H9 (cell line): ENCODE measurements around the gene NOL9. TPM values are rescaled to one million over a fixed set of nuclear protein-coding genes. Genes with fewer than 3 reads are reported as not detected.
"Not testable (repeated sequence)": the region's sequence is repeated elsewhere in the genome, so short reads cannot be mapped to it uniquely, and the experiment has no call there.

ENCODE experiments used
- DNase-seq: peaks from one replicate; pipeline ENCODE4 v3.0.0-alpha.2; 2017
- H2AFZ ChIP-seq: one replicate; pipeline ENCODE4 v1.6.1; 2013; ENCODE audit warnings: mild to moderate bottlenecking, low read length, control low read depth, moderate library complexity
- H2AK5ac ChIP-seq: 2 replicates; pipeline ENCODE4 v1.6.1; 2013; ENCODE audit warnings: low read length, control low read depth, mixed read lengths; ENCODE audit not compliant: insufficient read length
- H2BK120ac ChIP-seq: one replicate; pipeline ENCODE4 v1.6.1; 2013; ENCODE audit warnings: low read depth, mild to moderate bottlenecking, low read length, control low read depth, inconsistent platforms; ENCODE audit not compliant: poor library complexity, severe bottlenecking
- H2BK12ac ChIP-seq: 2 replicates; pipeline ENCODE4 v1.6.1; 2013; ENCODE audit warnings: low read length, control low read depth, mixed read lengths, low read depth; ENCODE audit not compliant: insufficient read length
- H2BK15ac ChIP-seq: 2 replicates; pipeline ENCODE4 v1.6.1; 2013; ENCODE audit warnings: low read depth, low read length, control low read depth
- H2BK20ac ChIP-seq: one replicate; pipeline ENCODE4 v1.6.1; 2013; ENCODE audit warnings: low read depth, mild to moderate bottlenecking, low read length, control low read depth, inconsistent platforms; ENCODE audit not compliant: poor library complexity, severe bottlenecking
- H2BK5ac ChIP-seq: 2 replicates; pipeline ENCODE4 v1.6.1; 2013; ENCODE audit warnings: low read length, control low read depth, mixed read lengths; ENCODE audit not compliant: insufficient read length
- H3K14ac ChIP-seq: 2 replicates; pipeline ENCODE4 v1.6.1; 2013; ENCODE audit warnings: low read length, control low read depth; ENCODE audit not compliant: insufficient read depth
- H3K18ac ChIP-seq: 2 replicates; pipeline ENCODE4 v1.6.1; 2013; ENCODE audit warnings: low read depth, mild to moderate bottlenecking, mixed read lengths, low read length, control low read depth; ENCODE audit not compliant: insufficient read length
- H3K23ac ChIP-seq: 2 replicates; pipeline ENCODE4 v1.6.1; 2013; ENCODE audit warnings: low read length, control low read depth, mixed read lengths, low read depth; ENCODE audit not compliant: insufficient read length
- H3K23me2 ChIP-seq: 2 replicates; pipeline ENCODE4 v1.6.1; 2013; ENCODE audit warnings: low read depth, mild to moderate bottlenecking, mixed read lengths, low read length, control low read depth; ENCODE audit not compliant: insufficient read length, poor library complexity, severe bottlenecking
- H3K27ac ChIP-seq: 2 replicates; pipeline ENCODE4 v1.5.1; 2013; ENCODE audit warnings: low read length, control low read depth, mixed read lengths, low read depth; ENCODE audit not compliant: insufficient read length
- H3K27me3 ChIP-seq: 2 replicates; pipeline ENCODE4 v1.6.1; 2013; ENCODE audit warnings: low read length, control low read depth, inconsistent platforms; ENCODE audit not compliant: insufficient read depth
- H3K4ac ChIP-seq: 2 replicates; pipeline ENCODE4 v1.6.1; 2013; ENCODE audit warnings: low read depth, mild to moderate bottlenecking, control low read depth, inconsistent platforms, low read length, moderate library complexity
- H3K4me1 ChIP-seq: 2 replicates; pipeline ENCODE4 v1.6.1; 2013; ENCODE audit warnings: low read length, control low read depth, inconsistent platforms; ENCODE audit not compliant: insufficient read depth
- H3K4me2 ChIP-seq: 2 replicates; pipeline ENCODE4 v1.6.1; 2013; ENCODE audit warnings: low read length, control low read depth, mixed read lengths; ENCODE audit not compliant: insufficient read length, insufficient read depth
- H3K56ac ChIP-seq: 2 replicates; pipeline ENCODE4 v1.6.1; 2013; ENCODE audit warnings: low read depth, mild to moderate bottlenecking, mixed read lengths, low read length, control low read depth; ENCODE audit not compliant: insufficient read length
- H3K79me1 ChIP-seq: 2 replicates; pipeline ENCODE4 v1.6.1; 2013; ENCODE audit warnings: low read depth, mild to moderate bottlenecking, moderate library complexity, low read length, control low read depth, inconsistent platforms; ENCODE audit not compliant: insufficient read depth, poor library complexity, severe bottlenecking
- H3K79me2 ChIP-seq: 2 replicates; pipeline ENCODE4 v1.6.1; 2013; ENCODE audit warnings: low read length, control low read depth, inconsistent platforms; ENCODE audit not compliant: insufficient read depth
- H3K9ac ChIP-seq: 2 replicates; pipeline ENCODE4 v1.6.1; 2013; ENCODE audit warnings: low read length, control low read depth, mixed read lengths; ENCODE audit not compliant: insufficient read length; ENCODE audit errors: extremely low read depth
- H3K9me3 ChIP-seq: one replicate; pipeline ENCODE4 v1.6.1; 2013; ENCODE audit warnings: low read depth, low read length, inconsistent platforms; ENCODE audit not compliant: control insufficient read depth
- H3T11ph ChIP-seq: one replicate; pipeline ENCODE4 v1.6.1; 2013; ENCODE audit warnings: mild to moderate bottlenecking, low read length, control low read depth, inconsistent platforms
- H4K20me1 ChIP-seq: one replicate; pipeline ENCODE4 v1.6.1; 2013; ENCODE audit not compliant: control insufficient read depth, insufficient read length, insufficient read depth
- H4K5ac ChIP-seq: 2 replicates; pipeline ENCODE4 v1.6.1; 2013; ENCODE audit warnings: low read depth, mild to moderate bottlenecking, mixed read lengths, low read length, control low read depth; ENCODE audit not compliant: insufficient read length
- H4K8ac ChIP-seq: replicated peaks from 2 replicates; pipeline ENCODE4 v1.6.1; 2013; ENCODE audit warnings: low read length, control low read depth, mixed read lengths, low read depth; ENCODE audit not compliant: insufficient read length
- H4K91ac ChIP-seq: 2 replicates; pipeline ENCODE4 v1.6.1; 2013; ENCODE audit warnings: low read depth, mild to moderate bottlenecking, moderate library complexity, mixed read lengths, low read length, control low read depth; ENCODE audit not compliant: insufficient read length
- H3K27ac Mint-ChIP-seq, 3 experiments: 2 replicates in 2 of 3; 3 replicates in 1 of 3; pipeline ENCODE4 v1.8.0; 2020 to 2021; ENCODE audit warnings: mixed read lengths in 3 of 3, mild to moderate bottlenecking in 1 of 3, moderate library complexity in 1 of 3
- H3K27me3 Mint-ChIP-seq: 2 replicates; pipeline ENCODE4 v1.8.0; 2021; ENCODE audit warnings: low read depth, mild to moderate bottlenecking, moderate library complexity, mixed read lengths
- H3K36me3 Mint-ChIP-seq, 3 experiments: 2 replicates in 2 of 3; 3 replicates in 1 of 3; pipeline ENCODE4 v1.8.0; 2020 to 2021; ENCODE audit warnings: low read depth in 3 of 3, mixed read lengths in 3 of 3; ENCODE audit not compliant: insufficient read depth in 1 of 3
- H3K4me1 Mint-ChIP-seq, 2 experiments: 2 replicates each; pipeline ENCODE4 v1.8.0; 2020; ENCODE audit warnings: mixed read lengths in 2 of 2
- H3K4me3 Mint-ChIP-seq, 2 experiments: 2 replicates in 1 of 2; 3 replicates in 1 of 2; pipeline ENCODE4 v1.8.0; 2020 to 2021; ENCODE audit warnings: mild to moderate bottlenecking in 2 of 2, mixed read lengths in 2 of 2, moderate library complexity in 1 of 2
- H3K9me3 Mint-ChIP-seq, 2 experiments: 2 replicates in 1 of 2; 3 replicates in 1 of 2; pipeline ENCODE4 v1.8.0; 2020; ENCODE audit warnings: mild to moderate bottlenecking in 2 of 2, mixed read lengths in 2 of 2, moderate library complexity in 1 of 2
- WGBS: extraction: QIAGEN DNeasy Blood & Tissue Kit; methylation state at CpG from one replicate; pipeline ENCODE4 v1.1.7; 2013; ENCODE audit warnings: missing lambda C conversion rate, low lambda C conversion rate, mixed read lengths; ENCODE audit not compliant: insufficient read length; ENCODE audit errors: extremely low coverage; 5-methylcytosine and 5-hydroxymethylcytosine counted together
- total RNA-seq: library from RNA; stranded (reverse); gene quantifications from 2 replicates; pipeline ENCODE4 v1.2.1, GENCODE V29; 2021
- TF ChIP-seq, protein P1 (sequence below): fragments of 200-600 bp; sonication (generic); conservative IDR thresholded peaks from 3 replicates; pipeline ENCODE4 v1.8.0; 2021; ENCODE audit warnings: antibody characterized with exemption, mild to moderate bottlenecking

Gene NOL9
- total RNA-seq, 1 experiment from 2014 or later = 50.4 TPM

DNA sequence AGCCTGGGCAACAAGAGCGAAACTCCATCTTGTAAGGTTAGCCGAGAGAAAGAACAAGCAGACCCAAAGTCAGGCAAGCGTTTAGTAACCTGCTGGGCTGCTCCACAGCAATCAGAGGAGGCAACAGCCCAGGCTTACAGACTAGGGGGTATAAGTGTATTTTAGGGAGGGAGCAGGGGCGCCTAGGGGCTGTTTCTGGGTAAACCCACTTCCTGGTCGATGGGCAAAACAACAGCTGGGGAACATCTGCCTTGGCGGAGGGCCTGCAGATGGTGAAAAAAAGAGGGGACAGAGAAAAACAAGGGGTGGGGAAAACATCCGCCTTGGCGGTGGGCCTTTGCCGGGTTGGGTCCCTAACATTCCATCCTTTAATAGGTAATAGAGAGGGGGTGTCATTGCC is 6.0 kb upstream of the NOL9 start:
- no peak overlapping the region for H3K23ac ChIP-seq
- H3K4ac ChIP-seq = no peak overlapping the region
- no peak overlapping the region for H3K18ac ChIP-seq
- H3K27ac Mint-ChIP-seq = no peak overlapping the region
- H4K8ac ChIP-seq = no peak overlapping the region
- no peaks in the 10 kb centered on the region for H3K9me3 ChIP-seq
- TF ChIP-seq, protein P1, sequence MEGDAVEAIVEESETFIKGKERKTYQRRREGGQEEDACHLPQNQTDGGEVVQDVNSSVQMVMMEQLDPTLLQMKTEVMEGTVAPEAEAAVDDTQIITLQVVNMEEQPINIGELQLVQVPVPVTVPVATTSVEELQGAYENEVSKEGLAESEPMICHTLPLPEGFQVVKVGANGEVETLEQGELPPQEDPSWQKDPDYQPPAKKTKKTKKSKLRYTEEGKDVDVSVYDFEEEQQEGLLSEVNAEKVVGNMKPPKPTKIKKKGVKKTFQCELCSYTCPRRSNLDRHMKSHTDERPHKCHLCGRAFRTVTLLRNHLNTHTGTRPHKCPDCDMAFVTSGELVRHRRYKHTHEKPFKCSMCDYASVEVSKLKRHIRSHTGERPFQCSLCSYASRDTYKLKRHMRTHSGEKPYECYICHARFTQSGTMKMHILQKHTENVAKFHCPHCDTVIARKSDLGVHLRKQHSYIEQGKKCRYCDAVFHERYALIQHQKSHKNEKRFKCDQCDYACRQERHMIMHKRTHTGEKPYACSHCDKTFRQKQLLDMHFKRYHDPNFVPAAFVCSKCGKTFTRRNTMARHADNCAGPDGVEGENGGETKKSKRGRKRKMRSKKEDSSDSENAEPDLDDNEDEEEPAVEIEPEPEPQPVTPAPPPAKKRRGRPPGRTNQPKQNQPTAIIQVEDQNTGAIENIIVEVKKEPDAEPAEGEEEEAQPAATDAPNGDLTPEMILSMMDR = no peak
- no peak overlapping the region for H2BK120ac ChIP-seq
- peaks cover 4% of the 10 kb centered on the region in 2 experiments; a peak in 3 of 5 replicates for H3K9me3 Mint-ChIP-seq
- H3T11ph ChIP-seq = no peak overlapping the region
- H3K56ac ChIP-seq = no peak overlapping the region
- WGBS = no CpG with 5 or more reads among the region's 9 CpGs
- H2BK15ac ChIP-seq = no peak overlapping the region
- H3K79me2 ChIP-seq = no peaks in the 10 kb centered on the region
- H3K36me3 Mint-ChIP-seq = peaks cover 0 to 4% (median 0%) of the 10 kb centered on the region in 3 experiments; a peak in 1 of 7 replicates
- H2AFZ ChIP-seq = no peak overlapping the region
- no peak overlapping the region for H3K4me2 ChIP-seq
- H2BK12ac ChIP-seq = no peak overlapping the region
- H4K5ac ChIP-seq = no peak overlapping the region
- no peak overlapping the region for H2AK5ac ChIP-seq
- H4K91ac ChIP-seq = no peak overlapping the region
- H2BK20ac ChIP-seq = no peak overlapping the region
- no peak overlapping the region for H2BK5ac ChIP-seq
- H4K20me1 ChIP-seq = no peaks in the 10 kb centered on the region
- H3K79me1 ChIP-seq = no peaks in the 10 kb centered on the region
- H3K4me3 Mint-ChIP-seq = no peak overlapping the region
- H3K27me3 ChIP-seq = no peaks in the 10 kb centered on the region
- H3K27ac ChIP-seq = no peak overlapping the region
- peaks cover 6% of the 10 kb centered on the region for H3K27me3 Mint-ChIP-seq
- H3K23me2 ChIP-seq = no peaks in the 10 kb centered on the region
- DNase-seq = no peak
- H3K4me1 Mint-ChIP-seq = no peaks in the 10 kb centered on the region; a peak in 1 of 4 replicates
- H3K9ac ChIP-seq = no peak overlapping the region
- H3K14ac ChIP-seq = no peak overlapping the region
- H3K4me1 ChIP-seq = no peaks in the 10 kb centered on the region

GRCh38 chr1:6559161-6559560 is 4.8 kb upstream of the NOL9 start:
- not testable (repeated sequence) for H3K4me1 Mint-ChIP-seq, H3K4me2 ChIP-seq, H3K9me3 ChIP-seq, H3T11ph ChIP-seq, H3K9ac ChIP-seq, H4K20me1 ChIP-seq, H3K79me1 ChIP-seq, H3K14ac ChIP-seq, H4K91ac ChIP-seq, H2AFZ ChIP-seq, H4K5ac ChIP-seq, H3K79me2 ChIP-seq, H3K27ac ChIP-seq, H3K18ac ChIP-seq, H3K27me3 ChIP-seq, H3K27me3 Mint-ChIP-seq, H3K56ac ChIP-seq, H3K4ac ChIP-seq, H3K4me3 Mint-ChIP-seq, H2BK12ac ChIP-seq, H2BK15ac ChIP-seq, H4K8ac ChIP-seq, H3K27ac Mint-ChIP-seq, DNase-seq, H2BK20ac ChIP-seq, H3K23ac ChIP-seq, H3K23me2 ChIP-seq, H3K4me1 ChIP-seq, H2BK120ac ChIP-seq, H2AK5ac ChIP-seq, H3K9me3 Mint-ChIP-seq, H2BK5ac ChIP-seq, H3K36me3 Mint-ChIP-seq
- no CpG with 5 or more reads among the region's 11 CpGs for WGBS
